ENCODE results near the gene PRR14L. TPM values are rescaled to one million over a fixed set of nuclear protein-coding genes. Genes with fewer than 3 reads are reported as not detected.

The PRR14L gene

Small RNA genes lying within 50 kb of the gene (small RNA-seq; reads per million reads assigned to genes)
- gene RN7SL20P (ENCODE audit: low read depth), result not detected
